GM12873 (cell line): ENCODE results near the gene PUM2.
A peak's percentile ranks its signal among the peaks of the same experiment; 100 is the strongest.

Source experiments
- CTCF ChIP-seq: IDR thresholded peaks from 2 replicates; pipeline ENCODE4 v1.5.1; 2012; ENCODE audit warnings: low read depth, mild to moderate bottlenecking, moderate library complexity, low read length, control low read depth; ENCODE audit not compliant: insufficient read depth; ENCODE audit errors: missing control alignments

PUM2 gene

GRCh38 chr2:20326163-20326780 lies 24.4 kb downstream of the PUM2 start:
- peak; percentile 85 for TF ChIP-seq CTCF

GRCh38 chr2:20322527-20323300 lies 27.9 kb downstream of the PUM2 start:
- TF ChIP-seq CTCF: no peak

- TF ChIP-seq CTCF: no peak
Measured at GRCh38 chr2:20317690-20318089, 33.0 kb downstream of the PUM2 start.

- no peak for TF ChIP-seq CTCF
Measured at GRCh38 chr2:20317197-20317596, 33.4 kb downstream of the PUM2 start.

- no peak for TF ChIP-seq CTCF
Measured at GRCh38 chr2:20314562-20315501, 35.8 kb downstream of the PUM2 start.

- no peak for TF ChIP-seq CTCF
Measured at GRCh38 chr2:20313659-20314058, 37.0 kb downstream of the PUM2 start.

GRCh38 chr2:20309001-20309400 lies 41.6 kb downstream of the PUM2 start:
- TF ChIP-seq CTCF: no peak
